GM18520 (cell line): ENCODE measurements around the gene SERPINB5.
A peak's percentile ranks its signal among the peaks of the same experiment; 100 is the strongest.

Source experiments
- ATAC-seq: cut with Tn5 transposase; IDR thresholded peaks from one replicate; pipeline ENCODE4 v1.9.1; 2021; ENCODE audit not compliant: unreplicated experiment

The SERPINB5 gene

DNA sequence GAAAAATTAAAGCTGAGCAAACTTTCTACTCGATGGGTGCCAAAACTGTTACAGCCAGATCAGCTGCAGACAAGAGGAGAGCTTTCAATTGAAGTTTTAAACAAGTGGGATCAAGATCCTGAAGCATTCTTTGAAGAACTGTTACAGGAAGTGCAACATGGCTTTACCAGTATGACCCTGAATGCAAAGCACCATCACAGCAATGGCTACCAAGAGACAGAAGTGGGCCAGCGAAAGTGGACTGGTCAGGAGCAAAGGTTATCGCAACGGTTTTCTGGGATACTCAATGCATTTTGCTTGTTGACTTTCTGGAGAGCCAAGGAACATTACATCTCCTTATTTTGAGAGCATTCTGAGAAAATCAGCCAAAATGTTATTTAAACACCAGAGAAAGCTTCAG lies 9.1 kb upstream of the SERPINB5 start:
- no peak for ATAC-seq

DNA sequence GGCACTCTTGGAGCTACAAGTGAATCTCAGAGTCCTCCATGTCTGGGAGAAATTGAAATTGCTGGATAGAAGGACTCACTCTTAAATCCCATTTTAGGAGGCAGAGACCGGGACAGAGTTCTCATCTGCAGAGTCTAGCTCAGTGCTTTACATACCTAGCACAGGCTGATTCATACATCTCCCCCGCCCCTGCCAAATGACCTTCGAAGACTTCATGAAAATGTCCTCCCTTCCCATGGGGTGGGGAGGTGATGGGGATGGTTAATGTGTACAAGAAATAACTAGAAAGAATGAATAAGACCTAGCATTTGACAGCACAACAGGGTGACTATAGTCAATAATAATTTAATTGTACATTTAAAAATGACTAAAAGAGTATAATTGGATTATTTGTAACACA lies 8.2 kb upstream of the SERPINB5 start:
- ATAC-seq = no peak

DNA sequence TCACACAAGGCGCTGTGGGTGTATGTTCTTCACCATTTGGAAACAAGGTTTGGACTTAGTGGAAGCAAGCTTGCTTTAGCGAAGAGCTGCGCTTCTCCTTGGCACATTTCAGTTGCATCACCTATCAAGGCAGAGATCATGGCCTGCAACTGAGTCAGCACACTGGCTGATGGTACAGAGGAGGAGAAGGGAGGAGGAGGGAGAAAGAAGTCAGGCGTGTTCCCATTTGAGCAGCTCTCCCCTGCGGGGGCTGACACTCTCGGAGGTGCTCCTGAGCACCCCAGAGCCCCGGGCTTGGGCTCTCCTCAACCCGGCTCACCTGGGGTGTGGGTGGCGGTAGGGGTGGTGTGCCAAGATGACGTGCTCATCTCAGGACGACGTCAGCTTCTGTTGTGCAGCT lies 6.0 kb upstream of the SERPINB5 start:
- ATAC-seq = no peak

DNA sequence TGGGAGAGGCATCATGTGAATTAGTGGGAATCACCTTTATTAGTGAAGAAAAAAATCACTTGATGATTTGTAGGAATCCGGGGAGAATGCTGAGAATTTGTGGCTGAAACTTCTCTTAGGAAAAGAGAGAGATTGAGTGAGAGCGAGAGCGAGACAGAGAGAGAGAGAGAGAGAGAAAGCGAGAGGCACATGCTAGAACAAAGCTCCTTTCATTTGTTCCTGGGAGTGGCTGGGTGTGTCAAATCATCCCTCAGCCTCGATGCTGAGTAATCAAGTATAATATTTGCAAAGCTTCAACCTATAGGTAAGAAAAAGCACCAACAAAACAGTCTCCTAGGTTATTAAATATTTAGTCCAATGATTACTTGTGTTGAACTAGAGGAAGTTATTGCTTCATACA lies 4.4 kb upstream of the SERPINB5 start:
- no peak for ATAC-seq

DNA sequence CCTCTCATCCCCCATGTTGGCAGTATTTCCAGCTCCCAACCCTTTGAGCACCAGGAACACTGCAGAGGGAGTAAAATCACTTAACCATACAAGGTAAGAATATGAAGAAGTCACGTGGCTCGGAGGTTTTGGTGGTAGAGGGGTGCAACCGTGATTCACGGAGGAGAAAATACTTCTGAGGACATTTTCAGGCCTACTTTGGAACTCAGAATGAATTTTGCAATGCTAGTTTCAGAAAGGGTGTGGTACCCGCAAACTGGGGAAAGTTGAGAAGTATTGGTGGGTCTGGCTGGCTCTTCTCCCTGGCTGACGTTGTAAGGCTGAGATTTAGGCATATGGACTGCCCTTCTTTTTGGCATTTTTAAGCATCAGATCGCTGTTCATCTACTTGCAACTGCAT lies 442 bp downstream of the SERPINB5 start:
- no peak for ATAC-seq

DNA sequence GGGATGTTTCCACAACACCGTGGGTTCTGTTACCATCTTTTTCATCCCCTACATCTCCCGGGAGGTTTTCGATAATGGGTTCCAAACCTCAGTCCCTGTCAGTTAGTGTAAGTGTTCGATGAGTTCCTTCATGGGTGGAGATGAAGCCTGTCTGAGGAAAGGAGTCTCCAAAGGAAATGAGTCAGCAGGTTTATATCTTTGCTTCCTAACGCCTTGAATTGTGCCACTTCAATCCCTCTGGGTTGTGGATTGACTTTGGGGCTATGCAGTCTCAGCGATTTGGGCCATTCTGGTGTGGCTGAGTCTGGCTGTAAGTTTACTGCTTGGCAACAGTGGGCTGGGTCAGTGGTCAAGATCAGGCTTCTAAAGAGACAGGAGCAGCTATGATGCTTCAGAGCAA lies 1.2 kb downstream of the SERPINB5 start:
- no peak for ATAC-seq

DNA sequence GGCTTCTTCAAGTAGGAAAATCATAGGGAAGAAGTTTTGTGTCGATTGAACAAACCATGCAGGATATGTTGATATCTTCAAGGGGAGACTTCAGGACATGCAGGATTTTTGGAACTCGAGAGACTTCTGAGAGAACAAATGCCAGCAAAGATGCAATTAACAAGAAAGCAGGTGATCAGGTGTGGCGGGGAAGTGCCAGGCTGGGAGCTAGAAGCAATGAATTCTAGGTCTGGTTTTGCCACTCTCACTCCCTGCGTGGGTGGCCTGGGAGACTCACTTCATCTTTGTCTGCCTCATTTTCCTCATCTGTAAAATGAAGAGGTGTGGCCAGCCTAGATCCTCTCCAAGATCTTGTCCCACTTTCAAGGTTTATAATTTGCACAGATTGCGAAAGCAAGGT lies 3.1 kb downstream of the SERPINB5 start:
- no peak for ATAC-seq

DNA sequence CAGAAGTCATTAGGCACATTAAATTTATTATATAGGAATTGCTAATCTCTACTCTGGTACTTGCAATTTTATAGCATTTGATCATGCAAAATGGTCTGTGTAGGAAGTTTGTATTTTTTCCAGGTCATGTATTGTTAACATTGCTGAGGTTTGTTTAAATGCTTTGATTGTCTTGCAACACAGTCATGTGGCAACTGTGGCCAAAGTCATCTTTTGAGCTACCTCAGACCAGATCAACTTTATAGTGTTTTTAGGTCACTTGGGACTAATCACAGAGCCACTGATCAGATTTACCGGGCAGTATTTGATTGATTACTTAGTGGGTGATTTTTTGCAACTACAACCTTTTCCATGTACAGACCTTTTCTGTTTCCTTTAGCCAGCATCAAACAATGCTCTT lies 3.7 kb downstream of the SERPINB5 start:
- ATAC-seq = no peak

DNA sequence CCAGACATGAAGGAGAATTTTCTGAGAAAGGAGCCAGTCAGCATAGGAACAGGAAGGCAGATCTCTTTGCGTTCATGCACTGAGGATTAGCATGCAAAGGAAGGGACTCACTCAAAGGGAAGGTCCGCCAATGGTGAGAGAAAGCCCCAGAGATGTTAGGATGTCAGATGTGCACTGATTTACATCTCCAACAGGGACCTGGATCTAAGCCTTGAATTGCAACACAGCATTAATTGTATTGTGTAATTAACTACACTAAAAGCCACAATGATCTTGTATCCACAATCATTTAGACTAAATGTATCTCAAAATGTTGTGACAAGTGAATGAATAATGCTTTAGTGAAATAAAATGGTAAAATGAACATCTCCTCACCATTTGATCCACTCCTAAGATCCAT lies 4.2 kb downstream of the SERPINB5 start:
- no peak for ATAC-seq

DNA sequence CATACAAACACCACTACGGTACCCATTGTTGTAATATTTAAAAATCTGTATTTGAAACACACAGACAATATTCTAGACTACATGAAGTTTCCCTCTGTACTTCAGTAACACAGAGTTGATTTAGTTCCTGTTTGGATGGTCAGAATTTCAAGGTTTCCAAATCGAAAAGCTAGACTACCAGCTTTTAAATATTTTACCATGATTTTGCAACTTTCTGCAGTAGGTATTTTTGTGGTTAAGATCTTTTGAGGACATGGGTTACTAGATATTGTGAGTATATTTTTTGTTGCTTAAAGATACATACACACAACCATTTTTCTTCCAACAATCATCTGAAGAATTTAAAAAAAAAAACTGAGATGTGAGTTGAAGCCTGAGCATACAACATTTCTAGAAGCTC lies 10.9 kb downstream of the SERPINB5 start:
- ATAC-seq = no peak

DNA sequence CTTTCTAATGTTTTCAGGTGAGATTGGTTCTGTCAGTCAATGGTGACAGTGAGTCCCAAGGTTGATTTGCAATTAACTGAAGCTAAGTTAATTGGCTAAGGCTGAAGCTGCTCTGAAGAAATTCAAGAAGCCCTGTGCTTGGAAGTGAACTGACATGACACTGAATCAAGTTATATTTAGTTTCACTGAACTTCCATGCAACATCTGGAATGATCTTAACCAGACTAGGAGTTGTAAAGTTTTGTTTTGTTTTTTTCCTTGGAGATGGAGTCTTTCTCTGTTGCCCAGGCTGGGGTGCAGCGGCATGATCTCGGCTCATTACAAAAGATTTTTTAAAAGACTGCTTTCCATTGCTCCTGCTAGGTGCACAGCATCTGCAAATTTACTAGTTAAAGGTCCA lies 11.4 kb downstream of the SERPINB5 start:
- ATAC-seq = no peak

DNA sequence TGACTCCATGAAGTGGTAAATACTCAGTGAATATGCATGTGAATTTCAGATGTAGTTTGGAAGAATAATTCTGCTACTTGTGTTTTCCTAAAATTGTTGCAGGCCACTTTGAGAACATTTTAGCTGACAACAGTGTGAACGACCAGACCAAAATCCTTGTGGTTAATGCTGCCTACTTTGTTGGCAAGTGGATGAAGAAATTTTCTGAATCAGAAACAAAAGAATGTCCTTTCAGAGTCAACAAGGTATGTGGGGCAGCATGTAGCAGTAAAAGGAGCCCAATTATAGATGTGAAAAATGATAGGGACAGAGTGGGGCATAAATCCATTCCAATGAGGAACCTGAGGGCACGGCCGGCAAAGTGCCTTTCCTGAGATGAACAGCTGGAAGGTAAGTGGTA lies 16.1 kb downstream of the SERPINB5 start:
- ATAC-seq = no peak

DNA sequence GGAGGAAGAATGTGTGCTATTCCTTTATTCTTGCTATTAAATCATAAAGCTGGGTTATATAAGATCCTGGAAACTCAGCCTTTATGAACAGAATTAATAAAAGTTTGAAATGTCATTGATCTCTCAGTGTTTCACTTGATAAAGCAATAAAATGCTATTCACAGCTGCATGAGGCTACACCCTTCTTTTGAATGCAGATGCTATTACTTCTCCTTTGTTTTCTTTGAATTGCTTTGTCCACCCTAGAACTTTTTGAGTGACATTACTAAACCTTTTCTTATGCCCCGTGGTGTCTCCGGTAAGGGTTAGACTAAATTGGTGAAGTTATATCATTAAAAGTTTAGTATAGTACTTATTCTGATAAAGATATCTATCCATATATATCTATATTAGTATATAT lies 18.9 kb downstream of the SERPINB5 start:
- no peak for ATAC-seq

DNA sequence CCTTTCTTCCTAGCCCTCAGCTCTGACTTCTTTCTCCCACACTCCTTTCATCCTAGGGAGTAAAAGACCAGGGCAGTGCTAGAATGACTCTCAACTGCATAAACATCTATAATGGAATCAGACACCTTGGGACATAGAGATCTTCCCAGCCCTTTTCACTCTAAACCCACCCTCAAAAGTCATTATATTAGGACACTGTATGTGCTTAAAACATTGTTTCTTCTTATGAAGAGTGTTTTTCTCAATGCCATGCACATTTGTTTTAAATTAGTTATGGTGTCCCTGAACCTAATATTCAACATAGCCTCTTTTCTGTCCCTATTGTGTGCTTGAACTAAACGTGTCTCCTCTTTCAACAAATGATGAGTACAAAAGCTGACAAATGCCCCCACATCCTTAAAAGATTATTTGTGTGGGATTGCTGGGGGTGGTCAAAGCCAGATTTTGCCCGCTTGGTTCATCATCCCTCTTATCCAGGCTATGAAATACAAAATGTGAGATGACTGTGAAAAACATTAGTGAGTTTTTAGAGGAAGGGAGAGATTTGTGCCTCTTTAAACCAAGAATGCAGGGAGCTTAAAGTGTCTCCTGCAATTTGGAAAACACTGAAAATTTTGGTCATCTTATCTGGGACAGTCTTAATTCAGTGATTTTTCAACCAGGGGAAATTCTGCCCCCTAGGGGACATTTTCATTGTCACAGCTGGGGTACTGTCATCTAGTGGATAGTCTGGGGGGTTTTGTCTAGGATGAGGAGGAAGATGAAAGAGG lies 29.0 kb downstream of the SERPINB5 start:
- no peak for ATAC-seq

DNA sequence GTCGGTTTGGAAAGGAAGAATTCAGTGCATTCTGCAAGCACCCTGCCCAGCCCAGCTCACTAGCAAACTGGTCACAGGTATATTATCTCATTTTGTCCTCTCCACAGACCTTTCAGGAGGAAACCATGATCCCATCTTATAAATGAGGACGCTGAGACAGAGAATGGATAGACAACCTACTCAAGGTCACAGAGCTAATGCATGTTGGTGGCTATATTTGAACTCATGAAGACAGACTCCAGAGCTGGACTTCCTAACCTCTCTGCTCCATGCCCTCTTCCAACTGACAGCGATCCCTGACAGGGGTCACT lies 29.5 kb downstream of the SERPINB5 start:
- ATAC-seq = no peak

DNA sequence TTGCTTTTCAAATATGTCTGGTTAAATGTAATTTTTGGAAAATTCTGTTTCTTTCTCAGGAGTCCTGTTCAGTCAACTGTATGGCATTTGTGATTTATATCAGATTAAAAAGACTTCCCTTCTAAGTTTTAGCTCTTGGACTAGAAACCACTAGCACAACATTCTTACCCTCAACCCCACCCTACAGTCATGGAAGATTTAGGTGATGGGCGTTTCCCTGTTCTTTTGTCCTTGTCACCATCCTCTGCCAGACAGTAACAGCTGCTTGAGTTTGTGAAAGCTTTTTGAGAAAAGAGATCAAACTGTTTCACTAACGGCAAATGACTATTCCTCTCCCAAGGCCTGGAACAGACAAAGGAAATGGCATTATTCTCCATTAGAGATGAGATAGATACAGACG lies 31.8 kb downstream of the SERPINB5 start:
- ATAC-seq = no peak

DNA sequence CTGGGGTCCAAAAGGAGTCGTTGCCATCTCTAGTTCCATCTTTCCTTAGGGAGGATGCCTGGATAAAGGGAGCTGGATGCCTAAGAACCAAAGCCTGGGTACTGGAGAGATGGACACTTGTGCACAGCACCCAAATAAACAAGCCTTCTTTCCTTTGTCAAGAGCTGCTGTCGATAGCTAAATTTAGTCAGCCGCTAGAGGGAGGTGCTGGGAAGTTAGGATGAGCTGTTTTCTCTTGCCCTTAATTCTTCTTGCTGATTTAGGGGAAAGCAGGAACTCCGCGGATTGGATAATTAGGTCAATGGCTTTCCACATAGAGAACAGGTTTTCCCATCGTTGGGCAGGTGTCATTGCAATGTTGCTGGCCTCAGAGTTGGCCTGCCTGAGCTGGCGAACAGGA lies 34.5 kb downstream of the SERPINB5 start:
- no peak for ATAC-seq

DNA sequence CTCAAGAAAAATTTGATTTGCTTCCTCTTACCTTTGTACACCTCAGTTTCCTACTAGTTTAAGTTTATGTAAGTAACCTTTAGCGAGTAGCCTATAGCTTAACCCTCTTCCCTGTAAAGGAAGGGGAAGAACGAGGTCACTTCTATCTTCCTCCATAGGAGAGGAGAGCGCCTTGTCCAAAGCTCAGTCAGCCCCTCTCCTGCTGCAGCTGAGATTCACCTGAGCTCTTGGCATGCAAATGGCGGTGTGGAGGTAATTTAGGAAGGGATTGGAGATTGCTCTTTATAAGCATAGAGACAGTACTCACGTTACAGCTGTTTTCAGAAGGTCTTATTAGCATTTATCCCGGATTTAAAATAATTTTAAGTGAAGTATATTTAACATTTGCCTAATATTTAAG lies 37.6 kb downstream of the SERPINB5 start:
- ATAC-seq = no peak

DNA sequence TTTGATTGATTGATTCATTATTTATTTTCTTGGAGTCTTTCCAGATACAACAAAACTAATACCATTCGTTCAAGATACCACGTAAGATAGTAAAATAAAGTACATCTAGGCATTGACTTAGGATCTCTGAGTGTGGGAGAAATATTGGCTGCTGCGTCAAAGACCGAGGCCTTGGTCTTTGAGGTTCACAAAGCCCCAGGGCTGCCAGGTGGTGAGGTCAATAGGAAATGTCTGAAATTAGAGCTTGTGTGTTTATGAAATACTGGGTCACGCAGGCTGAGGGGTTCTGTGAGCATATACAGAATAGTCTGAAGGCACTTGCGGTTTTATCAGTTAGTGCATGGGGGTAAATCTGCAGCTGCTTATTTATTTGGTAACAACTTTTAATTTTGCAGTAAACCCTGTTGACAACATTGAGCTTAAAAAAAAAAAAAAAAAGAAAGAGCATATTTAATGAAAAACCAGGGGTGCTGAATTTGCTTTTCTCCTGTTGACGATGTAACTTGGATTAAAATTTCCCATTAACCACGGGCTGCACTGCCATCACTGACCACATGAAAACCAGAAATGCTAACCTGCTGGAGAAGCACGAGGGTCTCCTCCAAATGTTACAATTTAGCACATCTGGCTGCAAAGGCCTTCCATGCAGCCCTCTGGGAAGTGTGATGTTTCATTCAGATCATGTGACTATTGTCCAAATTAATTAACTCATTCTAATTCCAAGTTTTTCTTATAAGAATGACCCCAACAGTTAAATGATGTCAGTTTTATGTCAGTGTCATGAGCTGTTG lies 38.3 kb downstream of the SERPINB5 start:
- no peak for ATAC-seq

DNA sequence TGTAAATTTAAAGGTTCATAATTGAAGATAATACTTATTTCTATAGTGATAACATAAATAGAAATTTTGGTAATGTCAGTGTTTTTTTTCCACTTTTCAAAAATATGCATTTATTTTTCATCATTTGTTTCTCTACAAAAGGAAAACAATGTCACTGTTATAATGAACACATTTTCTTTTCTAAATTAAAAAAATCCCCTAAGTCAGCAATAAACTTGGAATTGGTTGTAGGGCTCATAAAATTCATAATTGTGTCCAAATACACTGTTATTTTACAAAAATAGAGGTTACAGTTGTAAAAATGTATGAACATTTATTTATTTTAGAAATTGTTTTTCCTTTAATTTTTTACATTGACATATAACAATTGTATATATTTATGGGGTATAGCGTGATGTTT lies 39.0 kb downstream of the SERPINB5 start:
- ATAC-seq = no peak

DNA sequence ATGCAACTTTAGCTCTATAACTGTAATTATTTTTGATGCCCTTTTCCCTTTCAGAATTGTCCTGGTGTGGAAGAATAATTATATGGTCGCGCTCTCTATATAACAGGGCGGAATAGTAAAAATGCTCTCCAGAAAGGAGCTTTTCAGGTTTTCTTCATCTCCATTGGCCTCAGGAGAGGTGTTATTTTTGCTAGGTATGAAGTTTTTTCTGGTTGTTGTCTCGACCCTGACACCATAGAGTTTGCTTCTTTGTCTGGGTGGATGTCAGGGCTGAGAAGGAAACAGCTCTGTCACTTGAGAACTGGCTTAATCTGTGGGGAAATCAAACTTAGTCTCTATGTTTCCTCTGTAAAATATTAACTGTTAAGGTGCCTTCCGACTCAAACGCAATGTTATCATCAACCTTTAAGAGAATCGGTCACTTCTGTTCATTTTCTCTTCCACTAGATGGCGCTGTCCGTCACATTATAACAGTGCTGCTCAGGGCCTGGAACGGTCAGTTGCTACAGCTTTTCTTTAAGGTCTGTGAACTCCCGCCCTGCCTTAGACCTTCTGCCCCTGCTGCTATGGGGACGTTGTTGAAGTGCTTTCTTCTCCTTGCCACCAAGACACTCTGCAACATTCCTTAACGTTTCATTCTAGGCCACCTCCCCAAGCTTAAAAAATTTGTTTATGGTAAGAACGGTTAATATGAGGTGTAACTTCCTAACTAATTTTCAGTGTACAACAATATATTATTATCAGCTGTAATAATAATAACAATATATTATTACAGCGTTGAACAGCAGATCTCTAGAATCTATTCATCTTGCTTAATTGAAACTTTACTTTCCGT lies 41.6 kb downstream of the SERPINB5 start:
- peak; percentile 75 for ATAC-seq
